Ovary (tissue), 3 donors: ENCODE measurements around the gene GNAT3.

Source experiments
- EP300 ChIP-seq: sonication (generic); formaldehyde crosslinking; IDR thresholded peaks from one replicate; pipeline ENCODE4 v1.6.1; 2017; ENCODE audit warnings: antibody characterized with exemption
- POLR2A ChIP-seq: fragments of 450-650 bp; IDR thresholded peaks from one replicate; pipeline ENCODE4 v1.6.1; 2017; ENCODE audit warnings: antibody characterized with exemption, mild to moderate bottlenecking, moderate library complexity
- TF ChIP-seq, protein P1 (sequence below), 3 donors: fragments of 450-650 bp in 2 of 3; fragments of 200-600 bp in 1 of 3; IDR thresholded peaks; one replicate each; pipeline versions ENCODE4 v1.5.1 to v1.8.0; 2016 to 2022; ENCODE audit warnings: antibody characterized with exemption in 3 of 3, mild to moderate bottlenecking in 1 of 3
- donor health status: DM: no; HTN: no; CAD: no.

GRCh38 chr7:80524693-80525092, 12.8 kb upstream of the GNAT3 start:
- TF ChIP-seq, protein P1, sequence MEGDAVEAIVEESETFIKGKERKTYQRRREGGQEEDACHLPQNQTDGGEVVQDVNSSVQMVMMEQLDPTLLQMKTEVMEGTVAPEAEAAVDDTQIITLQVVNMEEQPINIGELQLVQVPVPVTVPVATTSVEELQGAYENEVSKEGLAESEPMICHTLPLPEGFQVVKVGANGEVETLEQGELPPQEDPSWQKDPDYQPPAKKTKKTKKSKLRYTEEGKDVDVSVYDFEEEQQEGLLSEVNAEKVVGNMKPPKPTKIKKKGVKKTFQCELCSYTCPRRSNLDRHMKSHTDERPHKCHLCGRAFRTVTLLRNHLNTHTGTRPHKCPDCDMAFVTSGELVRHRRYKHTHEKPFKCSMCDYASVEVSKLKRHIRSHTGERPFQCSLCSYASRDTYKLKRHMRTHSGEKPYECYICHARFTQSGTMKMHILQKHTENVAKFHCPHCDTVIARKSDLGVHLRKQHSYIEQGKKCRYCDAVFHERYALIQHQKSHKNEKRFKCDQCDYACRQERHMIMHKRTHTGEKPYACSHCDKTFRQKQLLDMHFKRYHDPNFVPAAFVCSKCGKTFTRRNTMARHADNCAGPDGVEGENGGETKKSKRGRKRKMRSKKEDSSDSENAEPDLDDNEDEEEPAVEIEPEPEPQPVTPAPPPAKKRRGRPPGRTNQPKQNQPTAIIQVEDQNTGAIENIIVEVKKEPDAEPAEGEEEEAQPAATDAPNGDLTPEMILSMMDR (IDR thresholded peaks at IDR 0.05), result no peak
- no peak for TF ChIP-seq EP300
- no peak for TF ChIP-seq POLR2A
